Measurements from ENCODE around the gene FARP1.
"Not testable (repeated sequence)": the region's sequence is repeated elsewhere in the genome, so short reads cannot be mapped to it uniquely, and the experiment has no call there.

The FARP1 gene

DNA sequence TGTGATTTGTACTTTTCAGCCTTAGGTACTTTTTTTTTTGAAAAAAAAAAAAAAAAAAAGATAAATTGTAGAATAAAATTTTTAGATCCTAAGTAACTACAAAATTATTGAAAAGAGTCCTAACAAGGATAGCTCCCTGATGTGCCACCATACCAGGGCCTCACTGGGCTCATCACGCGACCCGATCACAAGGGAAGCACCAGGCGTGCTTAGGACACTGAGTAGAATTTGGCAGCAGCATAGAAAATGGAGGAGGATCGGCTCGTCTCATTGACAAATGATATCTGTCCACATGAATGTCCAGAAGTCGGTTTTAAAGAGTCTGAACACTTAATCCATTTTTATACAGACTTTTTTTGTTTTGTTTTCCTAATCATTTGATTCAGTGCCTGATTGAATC, 255.0 kb downstream of the FARP1 start:
- DNase-seq (ENCODE audit: low spot score) = no peak

DNA sequence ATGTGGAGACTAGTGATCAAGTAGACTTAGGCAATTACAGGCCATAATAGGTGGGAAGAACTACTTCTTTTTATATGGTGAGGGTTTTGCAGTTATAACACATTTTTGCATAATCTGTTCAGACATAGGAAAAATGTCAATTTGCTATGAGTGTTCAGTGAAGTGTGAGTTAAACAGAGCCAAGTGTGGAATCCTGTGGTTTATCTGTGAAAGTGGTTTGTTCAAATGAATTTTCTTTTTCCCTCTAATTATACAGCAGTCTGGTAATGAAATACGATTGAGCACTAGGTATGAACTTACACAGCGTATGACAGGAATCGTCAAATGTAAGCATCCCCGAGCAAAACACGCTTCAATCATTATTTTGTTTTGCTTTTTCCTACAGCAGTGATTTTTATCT, 255.7 kb downstream of the FARP1 start:
- DNase-seq (ENCODE audit: low spot score) = no peak

GRCh38 chr13:98399756-98400155, 256.9 kb downstream of the FARP1 start:
- DNase-seq (ENCODE audit: low spot score) = no peak

DNA sequence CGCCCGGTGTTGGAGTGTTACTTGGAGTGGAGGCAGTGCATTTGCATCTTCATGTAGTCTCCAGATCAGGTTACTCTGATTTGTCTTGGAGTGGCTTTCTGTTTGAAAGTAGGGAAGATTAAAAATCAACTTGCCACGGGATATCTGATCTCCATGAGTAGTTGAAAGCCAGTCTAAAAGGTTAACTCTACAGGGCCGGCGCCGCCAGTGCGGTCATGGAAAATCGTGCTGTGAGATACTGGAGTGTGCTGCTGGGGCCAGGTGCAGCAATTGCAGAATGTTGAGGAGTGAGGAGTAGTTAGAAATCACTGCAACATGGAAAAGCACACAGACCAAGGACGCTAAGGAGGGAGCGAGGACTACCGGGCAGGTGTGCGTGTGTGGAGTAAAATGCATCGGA, 259.0 kb downstream of the FARP1 start:
- peak; percentile 24 for DNase-seq (ENCODE audit: low spot score)

GRCh38 chr13:98403076-98403475, 260.2 kb downstream of the FARP1 start:
- no peak for DNase-seq (ENCODE audit: low spot score)

DNA sequence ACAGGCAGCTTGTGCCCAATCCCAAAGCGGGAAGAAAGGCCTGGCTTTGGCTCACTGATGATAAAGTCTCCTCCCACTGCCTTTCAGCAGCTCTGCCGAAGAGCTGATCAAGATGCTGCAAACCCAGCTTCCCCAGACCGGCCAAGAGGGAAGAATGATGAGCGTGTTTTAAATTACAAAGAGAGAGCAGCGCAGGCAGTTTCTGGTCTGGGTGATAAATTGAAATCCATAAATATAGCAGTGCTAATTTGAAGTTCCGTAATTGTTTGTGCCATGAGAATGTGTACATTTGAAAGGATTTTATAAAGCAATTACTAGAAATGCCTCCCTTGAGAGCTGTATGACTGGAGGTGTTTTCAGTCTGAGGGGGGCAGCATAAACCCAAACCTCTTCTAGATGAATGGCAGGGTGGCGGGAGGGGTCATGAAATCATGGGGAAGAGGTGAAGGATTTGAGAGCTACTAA, 262.2 kb downstream of the FARP1 start:
- peak; percentile 36 for DNase-seq (ENCODE audit: low spot score)

DNA sequence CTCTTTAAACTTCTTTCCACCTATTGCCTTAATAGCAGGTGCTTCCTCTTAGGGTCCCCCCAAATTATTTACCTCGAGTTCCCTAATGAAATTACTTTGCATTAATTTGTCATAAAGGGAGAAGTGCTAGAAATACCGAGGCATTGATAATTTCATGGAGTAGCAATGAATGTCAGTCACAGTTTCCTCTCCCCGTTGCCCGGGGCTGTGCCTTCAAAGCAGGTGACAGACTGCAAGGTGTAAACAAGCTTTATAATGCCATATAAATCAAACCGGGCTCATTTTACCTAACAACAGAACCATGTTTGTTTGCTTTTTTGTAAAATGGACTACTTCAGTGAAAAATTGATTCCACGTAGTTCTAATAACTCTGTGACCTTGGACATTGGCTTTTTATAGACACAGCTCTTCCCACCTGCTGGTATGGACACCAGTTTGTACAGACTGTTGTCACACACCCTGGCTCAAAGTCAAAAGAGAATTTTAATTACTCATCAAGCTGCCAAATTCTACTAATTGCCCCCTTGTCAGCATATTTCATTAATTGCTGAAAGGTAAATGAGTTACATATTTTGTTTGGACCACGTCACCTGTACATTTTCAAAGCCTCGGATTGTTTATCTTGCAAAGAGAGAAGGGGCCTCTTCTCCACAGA, 262.9 kb downstream of the FARP1 start:
- DNase-seq (ENCODE audit: low spot score) = no peak

DNA sequence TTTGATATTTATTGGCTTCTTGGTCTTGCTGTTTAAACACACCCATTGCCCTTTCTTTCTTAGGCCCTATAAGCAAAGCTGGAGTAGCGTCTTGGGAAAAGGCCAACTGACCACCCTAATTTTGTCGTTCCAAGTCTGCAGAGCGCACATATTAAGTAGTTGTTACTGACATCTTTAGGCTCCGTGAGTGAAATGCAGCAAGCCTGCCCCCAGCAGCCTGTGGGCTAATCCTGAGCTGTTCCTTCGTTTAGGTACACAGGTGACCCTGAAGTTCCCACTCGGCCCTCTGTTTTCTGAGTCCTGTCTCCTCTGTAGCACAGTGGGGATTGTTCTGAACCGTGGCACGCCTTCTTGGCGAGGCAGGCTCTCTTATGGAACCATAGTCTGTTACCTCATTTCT, 263.5 kb downstream of the FARP1 start:
- DNase-seq (ENCODE audit: low spot score) = no peak

GRCh38 chr13:98406971-98407370, 264.1 kb downstream of the FARP1 start:
- DNase-seq (ENCODE audit: low spot score) = no peak

DNA sequence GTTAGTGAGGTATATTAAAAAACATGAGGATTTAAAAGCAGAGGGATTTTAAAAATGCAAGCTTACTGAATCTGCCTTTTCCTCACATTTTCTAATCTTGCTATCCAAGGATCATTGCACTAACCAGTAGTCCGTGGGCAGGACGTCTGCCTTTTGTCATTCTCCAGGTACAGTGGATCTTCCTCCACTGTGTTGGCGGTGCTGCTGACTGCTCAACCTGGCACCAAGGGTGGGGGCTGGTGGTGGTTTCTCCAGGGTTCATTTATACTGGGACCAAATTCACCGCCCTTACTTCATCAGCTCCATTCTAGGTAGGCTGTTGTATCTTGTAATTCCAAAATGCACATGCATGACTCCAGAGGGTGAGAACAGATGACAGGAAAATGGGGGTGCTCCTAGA, 264.7 kb downstream of the FARP1 start:
- no peak for DNase-seq (ENCODE audit: low spot score)

DNA sequence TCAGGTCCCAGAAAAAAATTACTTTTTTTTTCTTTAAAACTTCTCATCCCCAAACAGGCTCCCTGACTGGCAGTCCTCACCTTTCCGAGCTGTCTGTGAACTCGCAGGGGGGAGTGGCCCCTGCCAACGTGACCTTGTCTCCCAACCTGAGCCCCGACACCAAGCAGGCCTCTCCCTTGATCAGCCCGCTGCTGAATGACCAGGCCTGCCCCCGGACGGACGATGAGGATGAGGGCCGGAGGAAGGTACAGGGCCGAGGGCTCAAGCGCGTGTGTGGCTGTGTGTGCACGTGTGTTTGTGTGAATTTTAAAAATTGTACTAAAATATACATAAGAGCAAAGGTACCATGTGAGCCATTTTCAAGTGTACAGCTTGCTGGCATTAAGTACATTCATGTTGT, 266.4 kb downstream of the FARP1 start:
- no peak for DNase-seq (ENCODE audit: low spot score)

DNA sequence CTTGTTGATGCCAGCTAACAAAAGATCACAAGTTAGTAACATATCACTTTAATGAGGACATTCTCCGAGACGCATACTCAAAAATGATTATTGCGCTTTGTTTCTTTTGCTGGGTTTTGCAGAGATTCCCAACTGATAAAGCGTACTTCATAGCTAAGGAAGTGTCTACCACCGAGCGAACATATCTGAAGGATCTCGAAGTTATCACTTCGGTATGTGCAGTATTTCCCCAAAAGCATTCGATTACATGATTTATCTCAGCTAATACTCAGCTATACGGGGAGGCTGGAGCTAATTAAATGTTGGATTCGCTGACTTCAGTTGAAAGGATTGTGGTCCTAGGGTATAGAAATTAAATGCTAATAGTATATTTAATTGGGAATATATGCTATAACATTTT, 267.7 kb downstream of the FARP1 start:
- DNase-seq (ENCODE audit: low spot score) = no peak

DNA sequence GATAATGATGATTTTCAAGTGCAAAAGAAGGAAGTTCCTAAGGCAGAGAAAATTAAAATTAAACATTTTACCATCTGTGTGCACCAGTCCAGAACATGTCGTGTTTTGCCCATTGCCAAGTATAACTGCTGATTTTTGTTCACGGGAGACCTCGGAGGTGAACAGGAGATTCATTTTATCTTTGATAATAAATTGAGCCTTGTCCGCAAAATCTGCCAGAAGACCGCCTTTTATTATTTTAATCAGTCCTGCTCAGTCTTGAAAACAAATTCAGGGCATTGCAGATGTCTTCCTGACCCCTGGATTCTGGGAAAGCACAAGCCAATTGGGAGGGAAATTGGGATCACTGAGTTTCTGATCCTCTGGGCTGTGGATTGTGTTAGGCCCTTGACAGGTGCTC, 268.1 kb downstream of the FARP1 start:
- DNase-seq (ENCODE audit: low spot score) = no peak

DNA sequence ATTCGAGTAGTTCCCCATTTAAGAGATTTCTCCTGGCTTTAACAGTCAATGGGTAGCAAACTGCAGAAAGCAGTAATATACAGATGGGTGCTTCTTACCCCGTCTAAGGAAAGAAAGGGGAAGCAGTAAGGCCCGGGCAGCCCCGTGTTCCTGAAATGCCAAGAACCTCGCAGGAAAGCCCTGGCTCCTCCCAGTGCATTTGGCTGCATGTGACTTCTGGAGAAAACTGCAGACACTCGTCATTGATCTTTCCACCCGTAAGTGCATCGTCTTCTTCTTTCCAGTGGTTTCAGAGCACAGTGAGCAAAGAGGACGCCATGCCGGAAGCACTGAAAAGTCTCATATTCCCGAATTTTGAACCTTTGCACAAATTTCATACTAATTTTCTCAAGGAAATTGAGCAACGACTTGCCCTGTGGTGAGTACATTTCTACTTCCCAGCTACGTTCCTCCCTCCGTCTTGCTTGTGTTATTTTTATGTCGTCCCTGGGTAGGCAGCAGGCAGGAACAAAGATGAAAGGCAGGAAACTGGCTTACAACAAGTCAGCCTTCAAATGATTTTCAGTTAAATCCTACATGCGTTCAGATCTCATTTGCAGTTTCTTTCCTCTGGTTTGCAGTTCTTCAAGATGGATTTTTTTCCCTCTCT, 268.8 kb downstream of the FARP1 start:
- no peak for DNase-seq (ENCODE audit: low spot score)

DNA sequence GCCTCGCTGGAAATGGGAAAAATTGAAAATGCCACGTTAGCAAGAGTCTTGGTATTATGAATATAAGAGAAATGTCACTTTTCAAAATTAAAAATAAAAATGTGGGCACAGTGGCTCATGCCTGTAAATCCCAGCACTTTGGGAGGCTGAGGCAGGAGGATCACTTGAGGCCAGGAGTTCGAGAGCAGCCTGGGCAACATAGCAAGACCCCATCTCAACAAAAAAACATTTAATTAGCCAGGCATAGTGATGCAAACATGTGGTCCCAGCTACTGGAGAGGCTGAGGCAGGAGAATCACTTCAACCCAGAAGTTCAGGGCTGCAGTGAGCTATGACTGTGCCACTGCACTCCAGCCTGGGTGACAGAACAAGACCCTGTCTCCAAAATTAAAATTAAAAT, 270.4 kb downstream of the FARP1 start:
- not testable (repeated sequence) for DNase-seq (ENCODE audit: low spot score)

- no peak for DNase-seq (ENCODE audit: low spot score)
Observed at GRCh38 chr13:98413796-98414195, 270.9 kb downstream of the FARP1 start.

- no peak for DNase-seq (ENCODE audit: low spot score)
Observed at GRCh38 chr13:98415326-98416070, 272.6 kb downstream of the FARP1 start.

DNA sequence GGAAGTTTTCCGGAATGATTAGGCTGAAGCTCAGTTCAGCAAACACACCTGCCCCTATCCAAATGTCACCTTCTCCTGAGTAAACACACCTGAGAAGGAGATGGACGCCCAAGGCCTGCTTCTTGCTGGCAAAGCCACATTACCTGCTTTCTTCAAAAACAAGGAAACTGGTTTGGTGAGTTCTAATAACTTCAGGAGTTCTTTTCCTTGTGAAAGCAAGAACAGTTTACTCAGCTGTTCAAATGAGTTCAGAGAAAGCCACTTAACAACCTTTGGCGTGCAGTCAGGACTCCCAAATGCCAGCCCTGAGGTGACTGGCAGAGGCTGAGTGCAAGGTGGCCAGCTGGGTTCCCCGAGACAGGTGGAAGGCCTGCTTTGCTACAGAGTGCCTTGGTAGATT, 273.5 kb downstream of the FARP1 start:
- DNase-seq (ENCODE audit: low spot score) = no peak

GRCh38 chr13:98419786-98420553, 277.1 kb downstream of the FARP1 start:
- no peak for DNase-seq (ENCODE audit: low spot score)

DNA sequence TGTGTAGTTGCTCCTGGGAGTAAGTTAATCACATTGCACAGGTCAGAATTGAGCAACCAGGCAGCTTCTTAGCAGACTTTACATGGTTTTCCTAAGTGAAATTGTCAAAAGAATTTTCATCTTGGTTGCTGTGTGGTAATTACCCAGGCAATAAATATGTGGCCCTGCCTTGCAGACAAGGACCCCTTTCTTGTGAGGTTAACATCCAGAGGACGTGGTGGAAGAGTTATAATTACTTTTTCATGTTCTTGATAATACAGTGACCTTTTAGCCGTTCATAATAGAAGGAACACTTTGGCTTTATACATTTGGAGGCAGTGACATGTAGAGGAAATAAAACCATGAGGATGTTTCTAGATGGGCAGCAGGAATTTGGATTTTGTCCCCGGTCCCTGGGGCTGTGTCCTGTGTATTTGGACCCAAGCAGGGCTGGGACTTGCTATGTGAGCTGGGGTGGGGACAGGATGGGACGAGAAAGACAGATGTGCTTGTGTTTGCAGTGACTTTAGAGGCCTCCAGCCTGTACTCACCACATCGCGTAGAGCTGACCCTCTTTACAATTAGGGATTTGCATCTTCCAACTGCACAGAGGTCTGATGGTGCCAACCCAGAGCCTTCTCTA, 277.8 kb downstream of the FARP1 start:
- DNase-seq (ENCODE audit: low spot score) = no peak

DNA sequence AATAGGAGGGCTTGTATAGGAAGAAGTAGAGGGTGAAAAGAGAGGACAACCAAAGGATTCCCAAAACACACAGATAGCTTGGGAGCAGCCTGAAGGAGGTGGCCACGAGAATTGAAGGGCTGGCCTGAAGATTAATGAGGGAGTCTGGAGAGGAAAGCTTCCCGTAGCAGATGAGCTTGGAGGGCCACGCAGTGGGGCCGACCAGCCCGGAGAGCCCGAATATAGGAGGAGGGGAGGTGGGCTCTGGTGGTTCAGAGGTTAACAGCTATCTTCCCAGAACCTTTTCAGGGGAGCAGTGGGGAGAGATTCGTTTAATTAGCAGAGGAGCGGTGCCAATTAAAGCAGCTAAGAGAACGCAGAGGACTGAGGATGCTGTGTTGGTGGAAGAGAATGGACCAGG, 279.2 kb downstream of the FARP1 start:
- no peak for DNase-seq (ENCODE audit: low spot score)

- DNase-seq (ENCODE audit: low spot score) = no peak
Observed at GRCh38 chr13:98423417-98423816, 280.5 kb downstream of the FARP1 start.
